SU-DHL-6 (cell line): ENCODE measurements around the gene PAF1.

Experiments
- H2AFZ ChIP-seq: fragments of 200-600 bp; sonication (generic); 2 replicates; pipeline ENCODE4 v1.6.1; 2014; ENCODE audit warnings: low read depth, mild to moderate bottlenecking, moderate library complexity, mixed read lengths, antibody characterized with exemption, low read length; ENCODE audit not compliant: severe bottlenecking
- H3F3A ChIP-seq: fragments of 200-600 bp; shearing (Covaris generic); 2 replicates; pipeline ENCODE4 v1.6.0; 2016; ENCODE audit warnings: antibody characterized with exemption, mild to moderate bottlenecking; ENCODE audit not compliant: insufficient read depth
- H3K27ac ChIP-seq: fragments of 200-600 bp; sonication (generic); 2 replicates; pipeline ENCODE4 v1.5.1; 2016; ENCODE audit warnings: low read depth, mild to moderate bottlenecking, low read length, moderate library complexity, mixed read lengths
- H3K27me3 ChIP-seq: fragments of 200-600 bp; sonication (generic), shearing (Covaris generic); 2 replicates; pipeline ENCODE4 v1.6.0; 2014; ENCODE audit warnings: mild to moderate bottlenecking, low read length
- H3K36me3 ChIP-seq: fragments of 200-600 bp; sonication (generic); 2 replicates; pipeline ENCODE4 v1.6.1; 2014; ENCODE audit warnings: mild to moderate bottlenecking, low read length, mixed read lengths
- H3K4me2 ChIP-seq: fragments of 300-600, 200-600 bp; shearing (Covaris generic), sonication (generic); 2 replicates; pipeline ENCODE4 v1.6.0; 2014; ENCODE audit warnings: low read length, low read depth, mild to moderate bottlenecking; ENCODE audit not compliant: poor library complexity, severe bottlenecking
- H3K4me3 ChIP-seq: fragments of 200-600 bp; sonication (generic); 2 replicates; pipeline ENCODE4 v1.5.1; 2014; ENCODE audit warnings: antibody characterized with exemption, low read length, mild to moderate bottlenecking, mixed read lengths; ENCODE audit not compliant: insufficient read depth, poor library complexity, severe bottlenecking
- H3K79me2 ChIP-seq: fragments of 200-600 bp; sonication (generic); 2 replicates; pipeline ENCODE4 v1.6.1; 2014; ENCODE audit warnings: mild to moderate bottlenecking, low read length, moderate library complexity; ENCODE audit not compliant: insufficient read depth
- H3K9ac ChIP-seq: fragments of 200-600 bp; sonication (generic); 2 replicates; pipeline ENCODE4 v1.7.0; 2014; ENCODE audit warnings: mild to moderate bottlenecking, low read length
- H3K9me2 ChIP-seq: fragments of 200-600 bp; sonication (generic); replicated peaks from 2 replicates; pipeline ENCODE4 v1.6.1; 2014; ENCODE audit warnings: low read length; ENCODE audit not compliant: insufficient read depth
- H3K9me3 ChIP-seq: fragments of 200-600 bp; sonication (generic); 2 replicates; pipeline ENCODE4 v1.6.1; 2014; ENCODE audit warnings: low read length, mixed read lengths; ENCODE audit not compliant: insufficient read depth
- H4K20me1 ChIP-seq: fragments of 200-600 bp; sonication (generic); 2 replicates; pipeline ENCODE4 v1.6.1; 2014; ENCODE audit warnings: low read depth, mild to moderate bottlenecking, antibody characterized with exemption, low read length, moderate library complexity, mixed read lengths
- CTCF ChIP-seq: fragments of 200-600 bp; sonication (generic); IDR thresholded peaks from one replicate; pipeline ENCODE4 v1.5.1; 2017; ENCODE audit warnings: antibody characterized with exemption, mild to moderate bottlenecking, low read length, moderate library complexity; ENCODE audit not compliant: insufficient read depth, poor library complexity, severe bottlenecking
- EZH2phosphoT487 ChIP-seq: fragments of 200-600 bp; sonication (generic), shearing (Covaris generic); conservative IDR thresholded peaks from 2 replicates; pipeline ENCODE4 v1.6.1; 2018; ENCODE audit warnings: mild to moderate bottlenecking, antibody characterized with exemption, low read length, moderate library complexity, mixed read lengths

The PAF1 gene

DNA sequence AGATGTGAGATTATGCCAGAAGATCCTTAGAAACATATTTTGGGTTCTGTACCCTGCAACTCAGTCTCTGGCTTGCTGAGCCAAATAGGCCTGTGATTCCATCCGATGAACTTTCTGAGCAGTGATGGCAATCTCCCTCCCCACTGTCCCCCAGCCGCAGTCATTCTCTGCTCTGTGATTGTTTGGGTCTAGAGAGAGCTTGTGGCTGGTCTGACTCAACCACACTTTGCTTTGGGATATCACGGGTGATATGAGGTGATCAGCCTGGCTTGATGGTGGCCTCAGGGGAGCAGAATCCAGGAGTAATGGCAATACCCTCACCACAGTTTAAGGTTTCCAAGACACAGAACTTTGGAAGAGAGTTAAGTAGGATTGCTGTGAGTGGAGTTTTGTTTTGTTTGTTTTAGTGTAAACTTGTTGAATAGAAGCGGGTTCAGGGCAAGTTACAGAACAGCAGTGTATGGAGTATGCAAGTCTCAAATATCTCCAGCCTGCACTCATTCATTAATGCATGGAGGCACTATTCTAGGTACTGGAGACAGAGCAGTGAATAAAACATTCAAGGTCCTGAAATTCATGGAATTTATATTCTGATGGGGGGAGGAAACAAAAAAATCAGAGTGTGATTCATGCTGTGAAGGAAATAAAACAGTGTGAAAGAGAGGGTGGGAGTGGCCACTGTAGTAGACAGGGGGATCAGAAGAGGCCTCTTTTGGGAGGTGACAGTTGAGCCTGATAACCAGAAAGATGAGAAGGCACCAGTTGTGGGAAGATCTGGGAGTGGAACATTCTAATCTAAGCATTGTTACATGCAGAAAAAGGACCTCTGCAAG is 43.4 kb downstream of the PAF1 start:
- no peak overlapping the region for H3K27ac ChIP-seq
- H4K20me1 ChIP-seq = no peaks in the 10 kb centered on the region
- H3K9me3 ChIP-seq = no peaks in the 10 kb centered on the region
- H3F3A ChIP-seq = 0 out of 2 replicates have a peak, but pooled peaks cover 3% of the 10 kb centered on the region
- 0 out of 2 replicates have a peak, but pooled peaks cover 15% of the 10 kb centered on the region for H3K79me2 ChIP-seq
- H3K9ac ChIP-seq = no peak overlapping the region
- H3K36me3 ChIP-seq = no peaks in the 10 kb centered on the region
- H3K27me3 ChIP-seq = no peaks in the 10 kb centered on the region
- H2AFZ ChIP-seq = no peak overlapping the region
- H3K4me2 ChIP-seq = no peak overlapping the region
- TF ChIP-seq EZH2phosphoT487 (no peak), CTCF (no peak)
- no peaks in the 10 kb centered on the region for H3K9me2 ChIP-seq
- H3K4me3 ChIP-seq = no peak overlapping the region

DNA sequence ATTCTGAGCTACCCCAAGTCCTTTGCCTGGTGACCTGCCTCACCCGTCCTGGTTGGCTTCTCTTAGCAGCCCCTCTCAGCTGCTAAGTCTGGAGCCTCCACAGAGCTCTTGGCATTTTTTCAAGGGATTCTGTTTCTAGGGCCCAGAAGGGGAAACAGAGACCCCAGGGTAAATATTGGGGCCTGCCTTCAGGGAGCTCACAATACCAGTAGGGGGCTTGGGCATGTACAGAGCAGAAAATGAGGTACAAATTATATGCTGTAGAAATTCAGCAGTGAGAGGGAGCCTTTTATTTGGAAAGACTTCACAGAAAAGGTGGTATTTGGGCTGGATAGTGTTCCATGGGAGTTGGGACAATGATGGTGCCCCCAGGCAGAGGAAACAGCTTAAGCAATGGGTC is 45.0 kb downstream of the PAF1 start:
- no peak overlapping the region for H3K9ac ChIP-seq
- H3K36me3 ChIP-seq = no peaks in the 10 kb centered on the region
- no peak overlapping the region for H3K27ac ChIP-seq
- no peaks in the 10 kb centered on the region for H3K9me3 ChIP-seq
- no peak for TF ChIP-seq EZH2phosphoT487
- peak; percentile 15 for TF ChIP-seq CTCF
- no peaks in the 10 kb centered on the region for H3K9me2 ChIP-seq
- H4K20me1 ChIP-seq = no peaks in the 10 kb centered on the region
- H3K27me3 ChIP-seq = no peaks in the 10 kb centered on the region
- H3K4me2 ChIP-seq = no peak overlapping the region
- H3F3A ChIP-seq = 0 out of 2 replicates have a peak, but pooled peaks cover 3% of the 10 kb centered on the region
- H3K79me2 ChIP-seq = 0 out of 2 replicates have a peak, but pooled peaks cover 15% of the 10 kb centered on the region
- H3K4me3 ChIP-seq = no peak overlapping the region
- no peak overlapping the region for H2AFZ ChIP-seq

DNA sequence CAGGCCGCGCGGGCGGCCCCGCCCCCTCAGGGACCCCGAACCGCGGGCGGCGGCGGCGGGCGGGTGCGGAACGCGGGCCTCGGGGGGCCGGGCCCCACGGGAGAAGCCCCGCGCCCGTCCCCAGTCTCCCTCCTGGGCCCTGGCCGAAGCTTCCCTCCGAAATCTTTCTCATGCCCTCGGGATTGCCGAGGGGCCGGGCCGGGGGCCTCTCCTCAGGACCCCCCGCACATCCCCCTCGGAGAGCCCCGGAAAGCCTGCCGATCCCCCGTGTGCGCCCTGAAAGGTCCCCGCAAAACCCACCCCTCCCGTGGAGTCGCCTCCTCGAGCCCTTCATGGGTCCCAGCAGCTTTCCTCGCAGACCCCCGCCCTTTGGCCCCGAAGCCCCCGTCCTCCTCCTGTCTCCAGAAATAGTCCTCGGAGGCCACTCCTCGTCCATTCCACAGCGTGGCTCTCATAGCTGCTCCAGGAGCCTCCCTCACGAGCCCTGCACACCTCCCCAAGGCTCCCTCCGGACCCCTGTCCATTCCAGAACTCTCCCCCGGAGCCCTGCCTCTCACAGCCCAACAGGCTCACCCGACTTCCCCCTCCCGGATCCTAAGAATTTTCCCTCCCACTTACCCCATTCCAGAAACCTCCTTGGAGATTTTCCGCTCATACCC is 48.1 kb downstream of the PAF1 start:
- H3K79me2 ChIP-seq = 0 out of 2 replicates have a peak, but pooled peaks cover 15% of the 10 kb centered on the region
- H3K27me3 ChIP-seq = no peaks in the 10 kb centered on the region
- H4K20me1 ChIP-seq = no peaks in the 10 kb centered on the region
- H3K9me3 ChIP-seq = no peaks in the 10 kb centered on the region
- H3K4me2 ChIP-seq = peak overlapping the region; percentile 83
- no peak for TF ChIP-seq CTCF
- TF ChIP-seq EZH2phosphoT487 = no peak
- no peak overlapping the region for H2AFZ ChIP-seq
- no peak overlapping the region for H3K27ac ChIP-seq
- peak overlapping the region; percentile 87 for H3K9ac ChIP-seq
- H3K9me2 ChIP-seq = no peaks in the 10 kb centered on the region
- no peaks in the 10 kb centered on the region for H3K36me3 ChIP-seq
- H3F3A ChIP-seq = 0 out of 2 replicates have a peak, but pooled peaks cover 6% of the 10 kb centered on the region
- peak overlapping the region; percentile 85 for H3K4me3 ChIP-seq
